HG02852 (cell line): ENCODE measurements around the gene CLSTN3.

Source experiments
- ATAC-seq: cut with Tn5 transposase; IDR thresholded peaks from one replicate; pipeline ENCODE4 v1.9.1; 2021; ENCODE audit warnings: mild to moderate bottlenecking, moderate library complexity; ENCODE audit not compliant: unreplicated experiment

Gene CLSTN3

GRCh38 chr12:7146906-7147305, 16.7 kb downstream of the CLSTN3 start:
- no peak for ATAC-seq

- no peak for ATAC-seq
Measured at GRCh38 chr12:7150356-7150755, 20.2 kb downstream of the CLSTN3 start.

- no peak for ATAC-seq
Measured at GRCh38 chr12:7150841-7151240, 20.7 kb downstream of the CLSTN3 start.

GRCh38 chr12:7151532-7151931, 21.4 kb downstream of the CLSTN3 start:
- no peak for ATAC-seq

GRCh38 chr12:7152818-7153217, 22.6 kb downstream of the CLSTN3 start:
- no peak for ATAC-seq

- no peak for ATAC-seq
Measured at GRCh38 chr12:7154042-7154441, 23.9 kb downstream of the CLSTN3 start.

GRCh38 chr12:7154901-7155470, 24.8 kb downstream of the CLSTN3 start:
- ATAC-seq, result no peak

GRCh38 chr12:7155471-7156034, 25.4 kb downstream of the CLSTN3 start:
- ATAC-seq, result no peak

GRCh38 chr12:7156259-7157197, 26.4 kb downstream of the CLSTN3 start:
- ATAC-seq, result no peak

- no peak for ATAC-seq
Measured at GRCh38 chr12:7157391-7157790, 27.2 kb downstream of the CLSTN3 start.

- ATAC-seq, result no peak
Measured at GRCh38 chr12:7158781-7159609, 28.8 kb downstream of the CLSTN3 start.

GRCh38 chr12:7160183-7160582, 30.0 kb downstream of the CLSTN3 start:
- ATAC-seq, result no peak

- no peak for ATAC-seq
Measured at GRCh38 chr12:7161327-7161726, 31.2 kb downstream of the CLSTN3 start.

GRCh38 chr12:7161811-7162210, 31.6 kb downstream of the CLSTN3 start:
- ATAC-seq, result no peak

GRCh38 chr12:7162691-7163114, 32.5 kb downstream of the CLSTN3 start:
- no peak for ATAC-seq

GRCh38 chr12:7169951-7170350, 39.8 kb downstream of the CLSTN3 start:
- no peak for ATAC-seq

- no peak for ATAC-seq
Measured at GRCh38 chr12:7171854-7172253, 41.7 kb downstream of the CLSTN3 start.

GRCh38 chr12:7175493-7175892, 45.3 kb downstream of the CLSTN3 start:
- ATAC-seq, result no peak

GRCh38 chr12:7176595-7176994, 46.4 kb downstream of the CLSTN3 start:
- no peak for ATAC-seq

GRCh38 chr12:7178481-7178880, 48.3 kb downstream of the CLSTN3 start:
- ATAC-seq, result no peak

GRCh38 chr12:7180685-7181084, 50.5 kb downstream of the CLSTN3 start:
- no peak for ATAC-seq
